Upper lobe of left lung (tissue), 4 donors: ENCODE results near the gene C1QL1.

ENCODE experiments used
- POLR2A ChIP-seq, 4 donors: fragments of 450-650 bp; IDR thresholded peaks; one replicate each; pipeline ENCODE4 v1.5.1; 2016 to 2017; ENCODE audit warnings: antibody characterized with exemption in 4 of 4, mild to moderate bottlenecking in 2 of 4
- TF ChIP-seq, protein P1 (sequence below), 6 experiments: fragments of 450-650 bp in 4 of 6; fragments of 200-600 bp in 2 of 6; sonication (generic) in 2 of 6; IDR thresholded peaks; one replicate each; pipeline ENCODE4 v1.5.1; 2016 to 2019; ENCODE audit warnings: antibody characterized with exemption in 6 of 6

DNA sequence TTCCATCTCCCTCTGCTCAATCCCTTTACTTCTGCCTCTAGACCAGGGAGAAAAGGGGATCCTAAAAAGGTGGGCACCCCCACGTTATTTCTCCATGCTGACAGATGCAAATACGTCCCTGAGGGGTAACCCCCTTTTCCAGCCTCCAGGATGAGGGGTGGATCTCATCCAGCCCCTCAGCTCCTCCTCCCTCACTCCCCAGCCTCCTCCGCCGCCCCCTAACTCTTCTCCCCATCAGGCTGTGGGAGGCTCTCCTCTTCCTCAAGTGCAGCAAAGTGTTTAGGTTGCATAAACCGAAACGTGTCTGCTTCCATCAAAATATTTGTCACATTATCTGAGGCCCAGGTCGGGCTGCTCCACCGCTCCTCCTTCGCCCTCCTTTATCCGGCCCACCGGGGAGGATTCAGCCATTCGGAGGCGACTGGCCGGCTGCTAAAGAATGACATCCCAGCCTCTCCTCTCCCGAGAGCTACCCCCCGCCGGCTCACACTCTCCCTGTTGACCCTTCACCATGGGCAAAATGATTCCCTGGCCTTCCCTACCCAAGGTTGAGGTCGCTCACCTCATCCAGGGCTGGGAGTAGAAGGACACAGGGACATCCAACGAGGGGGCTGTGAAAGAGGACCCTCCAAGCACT is 1.2 kb upstream of the C1QL1 start:
- TF ChIP-seq, protein P1, sequence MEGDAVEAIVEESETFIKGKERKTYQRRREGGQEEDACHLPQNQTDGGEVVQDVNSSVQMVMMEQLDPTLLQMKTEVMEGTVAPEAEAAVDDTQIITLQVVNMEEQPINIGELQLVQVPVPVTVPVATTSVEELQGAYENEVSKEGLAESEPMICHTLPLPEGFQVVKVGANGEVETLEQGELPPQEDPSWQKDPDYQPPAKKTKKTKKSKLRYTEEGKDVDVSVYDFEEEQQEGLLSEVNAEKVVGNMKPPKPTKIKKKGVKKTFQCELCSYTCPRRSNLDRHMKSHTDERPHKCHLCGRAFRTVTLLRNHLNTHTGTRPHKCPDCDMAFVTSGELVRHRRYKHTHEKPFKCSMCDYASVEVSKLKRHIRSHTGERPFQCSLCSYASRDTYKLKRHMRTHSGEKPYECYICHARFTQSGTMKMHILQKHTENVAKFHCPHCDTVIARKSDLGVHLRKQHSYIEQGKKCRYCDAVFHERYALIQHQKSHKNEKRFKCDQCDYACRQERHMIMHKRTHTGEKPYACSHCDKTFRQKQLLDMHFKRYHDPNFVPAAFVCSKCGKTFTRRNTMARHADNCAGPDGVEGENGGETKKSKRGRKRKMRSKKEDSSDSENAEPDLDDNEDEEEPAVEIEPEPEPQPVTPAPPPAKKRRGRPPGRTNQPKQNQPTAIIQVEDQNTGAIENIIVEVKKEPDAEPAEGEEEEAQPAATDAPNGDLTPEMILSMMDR (IDR thresholded peaks at IDR 0.05), result no peak
- TF ChIP-seq POLR2A (IDR thresholded peaks at IDR 0.05), result no peak
